ENCODE measurements around the gene IRS1. TPM values are rescaled to one million over a fixed set of nuclear protein-coding genes. Genes with fewer than 3 reads are reported as not detected.

Gene IRS1
- total and polyA plus RNA-seq, 12 donors: 10.0 to 55.7 (median 25.0) TPM

DNA sequence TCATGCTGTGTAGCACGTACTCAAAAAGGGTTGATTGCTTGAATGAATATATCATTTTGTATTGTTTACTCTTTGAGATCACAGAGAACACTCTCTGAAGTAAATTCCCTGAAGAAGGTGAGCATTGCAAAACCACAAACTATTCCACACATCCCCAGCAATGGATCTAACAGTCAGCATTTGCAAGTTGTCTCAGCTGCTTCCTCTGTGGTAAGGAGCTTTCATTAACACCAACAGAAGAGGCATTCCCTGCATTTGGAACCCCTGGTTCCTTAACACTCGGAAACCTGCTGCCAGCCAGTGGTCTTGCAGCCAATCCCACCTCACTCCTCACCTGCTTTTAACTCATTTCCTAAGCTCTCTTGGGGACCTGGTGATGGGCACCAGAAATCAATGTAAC, 108.4 kb downstream of the IRS1 start:
- TF ChIP-seq POLR2A (IDR thresholded peaks at IDR 0.05): no peak
- TF ChIP-seq, protein P1, sequence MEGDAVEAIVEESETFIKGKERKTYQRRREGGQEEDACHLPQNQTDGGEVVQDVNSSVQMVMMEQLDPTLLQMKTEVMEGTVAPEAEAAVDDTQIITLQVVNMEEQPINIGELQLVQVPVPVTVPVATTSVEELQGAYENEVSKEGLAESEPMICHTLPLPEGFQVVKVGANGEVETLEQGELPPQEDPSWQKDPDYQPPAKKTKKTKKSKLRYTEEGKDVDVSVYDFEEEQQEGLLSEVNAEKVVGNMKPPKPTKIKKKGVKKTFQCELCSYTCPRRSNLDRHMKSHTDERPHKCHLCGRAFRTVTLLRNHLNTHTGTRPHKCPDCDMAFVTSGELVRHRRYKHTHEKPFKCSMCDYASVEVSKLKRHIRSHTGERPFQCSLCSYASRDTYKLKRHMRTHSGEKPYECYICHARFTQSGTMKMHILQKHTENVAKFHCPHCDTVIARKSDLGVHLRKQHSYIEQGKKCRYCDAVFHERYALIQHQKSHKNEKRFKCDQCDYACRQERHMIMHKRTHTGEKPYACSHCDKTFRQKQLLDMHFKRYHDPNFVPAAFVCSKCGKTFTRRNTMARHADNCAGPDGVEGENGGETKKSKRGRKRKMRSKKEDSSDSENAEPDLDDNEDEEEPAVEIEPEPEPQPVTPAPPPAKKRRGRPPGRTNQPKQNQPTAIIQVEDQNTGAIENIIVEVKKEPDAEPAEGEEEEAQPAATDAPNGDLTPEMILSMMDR (IDR thresholded peaks at IDR 0.05): no peak
- H3K36me3 ChIP-seq (replicated peaks in 1 of 2): no peaks in the 10 kb centered on the region
- H3K4me1 ChIP-seq (replicated peaks in 1 of 2): peaks cover 10 to 28% of the 10 kb centered on the region in 2 donors
- WGBS, 4 donors: 66 to 74% (median 67%) methylated on average over 2 of the region's 2 CpGs
- H3K4me3 ChIP-seq: no peak overlapping the region
- H3K27ac ChIP-seq: peak overlapping the region in 1 of 5 donors; percentile 8
- no peaks in the 10 kb centered on the region for H3K9me3 ChIP-seq (replicated peaks in 1 of 3)
- H3K27me3 ChIP-seq: no peaks in the 10 kb centered on the region
- no peak for DNase-seq
- intact Hi-C loops (cut with DNase I): no loop called here

DNA sequence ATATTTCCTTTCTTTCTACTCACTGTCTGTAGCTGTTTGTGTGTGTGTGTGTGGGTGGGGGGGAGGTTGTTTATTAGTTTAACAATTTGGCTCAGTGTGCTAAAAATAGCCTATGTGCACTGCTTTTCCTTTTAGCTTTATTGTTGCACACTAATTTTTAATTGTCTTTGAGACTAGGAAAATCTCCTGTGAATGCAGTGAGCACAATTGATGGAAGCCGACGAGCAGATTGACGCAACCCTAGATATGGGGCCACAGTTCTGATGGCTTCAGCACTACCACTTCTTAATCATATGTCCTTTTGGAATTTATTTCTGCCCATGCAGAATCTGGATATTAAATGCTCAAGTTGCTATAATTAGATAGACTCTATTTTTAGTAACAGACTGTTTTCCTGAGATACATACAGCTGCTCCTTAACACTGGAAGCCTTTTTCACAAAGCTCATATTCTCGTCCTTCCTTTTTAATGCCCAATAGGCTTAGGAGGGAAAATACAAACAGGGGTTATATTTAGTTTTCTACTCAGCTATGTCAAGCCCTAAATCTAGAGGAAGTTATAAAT, 109.1 kb downstream of the IRS1 start:
- peaks cover 10 to 28% of the 10 kb centered on the region in 2 donors for H3K4me1 ChIP-seq (replicated peaks in 1 of 2)
- DNase-seq: no peak
- H3K27me3 ChIP-seq: no peaks in the 10 kb centered on the region
- WGBS, 4 donors: 38 to 58% (median 42%) methylated on average over 4 of the region's 4 CpGs
- H3K4me3 ChIP-seq: peak overlapping the region in 1 of 4 donors; percentile 7
- peak overlapping the region in 2 of 5 donors; percentile 8 to 13 for H3K27ac ChIP-seq
- TF ChIP-seq POLR2A (IDR thresholded peaks at IDR 0.05): no peak
- TF ChIP-seq, protein P1 (IDR thresholded peaks at IDR 0.05): no peak
- no peaks in the 10 kb centered on the region for H3K9me3 ChIP-seq (replicated peaks in 1 of 3)
- no peaks in the 10 kb centered on the region for H3K36me3 ChIP-seq (replicated peaks in 1 of 2)
- intact Hi-C loops (cut with DNase I): no loop called here

DNA sequence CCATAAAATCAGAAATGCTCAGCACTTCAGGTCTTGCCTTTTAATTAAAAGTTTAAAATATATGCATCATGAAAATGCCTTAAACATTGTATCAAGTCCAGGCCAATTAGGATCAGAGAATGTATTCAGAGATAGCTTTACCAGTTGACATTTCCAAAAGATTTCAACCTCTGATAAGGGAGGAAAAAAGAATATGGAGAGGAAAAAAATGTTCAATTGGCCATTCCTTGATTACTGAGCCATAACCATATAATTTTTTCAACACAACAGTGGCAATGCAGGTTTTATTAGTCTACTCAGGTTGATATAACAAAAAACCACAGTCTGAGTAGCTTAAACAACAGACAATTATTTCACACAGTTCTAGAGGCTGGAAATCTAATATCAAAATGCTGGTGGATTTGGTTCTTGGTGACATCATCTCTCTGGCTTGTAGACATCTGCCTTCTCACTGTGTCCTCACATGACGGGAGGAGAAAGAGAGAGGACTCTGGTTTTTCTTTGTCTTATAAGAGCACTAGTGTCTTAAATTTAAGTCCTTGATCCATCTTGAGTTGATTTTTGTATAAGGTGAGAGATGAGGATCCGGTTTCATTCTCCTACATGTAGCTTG, 111.9 kb downstream of the IRS1 start:
- 93 to 100% (median 97%) methylated on average over 2 of the region's 2 CpGs for WGBS, 4 donors
- no peaks in the 10 kb centered on the region for H3K36me3 ChIP-seq (replicated peaks in 1 of 2)
- H3K9me3 ChIP-seq (replicated peaks in 1 of 3): no peaks in the 10 kb centered on the region
- no peak for DNase-seq
- H3K27ac ChIP-seq: no peak overlapping the region
- no peaks in the 10 kb centered on the region for H3K27me3 ChIP-seq
- peaks cover 0 to 10% of the 10 kb centered on the region in 2 donors for H3K4me1 ChIP-seq (replicated peaks in 1 of 2)
- H3K4me3 ChIP-seq: no peak overlapping the region
- no peak for TF ChIP-seq POLR2A (IDR thresholded peaks at IDR 0.05)
- intact Hi-C loops (cut with DNase I): no loop called here

DNA sequence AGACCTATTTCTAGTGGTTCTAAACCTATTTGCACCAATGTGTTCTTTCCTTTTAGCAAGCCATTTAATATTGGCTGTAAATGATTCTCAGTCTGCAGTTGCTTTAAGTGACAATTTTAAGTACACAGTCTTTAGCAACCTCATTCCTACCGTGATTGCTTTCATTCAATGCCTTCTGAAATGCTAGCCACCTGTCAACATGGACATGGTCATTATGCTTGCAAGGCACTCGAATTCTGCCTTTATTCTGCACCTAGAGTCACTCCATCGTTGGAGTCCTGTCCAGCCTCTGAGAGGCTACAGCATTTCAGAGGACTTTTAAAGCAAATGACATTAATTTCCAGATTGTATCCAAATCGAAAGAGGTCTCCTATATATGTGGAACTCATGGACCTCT, 115.1 kb downstream of the IRS1 start:
- Histone ChIP-seq H3K36me3 (replicated peaks in 1 of 2) (no peaks in the 10 kb centered on the region), H3K4me3 (no peak overlapping the region), H3K9me3 (replicated peaks in 1 of 3) (no peaks in the 10 kb centered on the region), H3K27ac (no peak overlapping the region), H3K27me3 (no peaks in the 10 kb centered on the region), H3K4me1 (replicated peaks in 1 of 2) (no peaks in the 10 kb centered on the region)
- intact Hi-C loops (cut with DNase I): no loop called here
- TF ChIP-seq, protein P1 (IDR thresholded peaks at IDR 0.05): no peak
- WGBS, 4 donors: 77 to 86% (median 80%) methylated on average over 4 of the region's 4 CpGs
- DNase-seq: no peak
